ENCODE results near the gene LRP2.

DNA sequence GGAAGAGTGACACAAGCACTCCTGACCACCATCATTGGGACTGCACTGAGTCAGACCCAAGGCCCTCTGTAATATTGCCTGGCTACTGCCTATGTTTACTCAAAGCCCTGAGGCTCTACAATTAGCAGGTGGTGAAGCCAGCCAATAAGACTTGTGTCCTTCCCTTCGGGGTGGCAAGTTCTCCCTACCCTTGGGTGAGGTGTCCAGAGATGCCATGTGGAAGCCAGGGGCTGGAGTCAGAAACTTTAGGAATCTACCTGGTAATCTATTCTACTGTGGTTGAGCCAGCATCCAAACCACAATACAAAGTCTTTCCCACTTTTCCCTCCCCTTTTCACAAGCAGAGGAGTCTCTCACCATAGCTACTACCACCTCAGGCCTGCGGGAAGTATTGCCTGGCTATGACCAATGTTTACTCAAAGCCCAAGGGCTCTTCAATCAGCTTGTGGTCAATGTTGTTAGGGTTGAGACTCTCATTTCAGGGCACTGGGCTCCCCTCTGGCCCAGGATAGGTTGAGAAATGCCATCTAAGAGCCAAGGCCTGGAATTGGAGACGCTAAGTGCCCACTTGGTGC is 275.4 kb downstream of the LRP2 start:
- TF ChIP-seq, protein P1, sequence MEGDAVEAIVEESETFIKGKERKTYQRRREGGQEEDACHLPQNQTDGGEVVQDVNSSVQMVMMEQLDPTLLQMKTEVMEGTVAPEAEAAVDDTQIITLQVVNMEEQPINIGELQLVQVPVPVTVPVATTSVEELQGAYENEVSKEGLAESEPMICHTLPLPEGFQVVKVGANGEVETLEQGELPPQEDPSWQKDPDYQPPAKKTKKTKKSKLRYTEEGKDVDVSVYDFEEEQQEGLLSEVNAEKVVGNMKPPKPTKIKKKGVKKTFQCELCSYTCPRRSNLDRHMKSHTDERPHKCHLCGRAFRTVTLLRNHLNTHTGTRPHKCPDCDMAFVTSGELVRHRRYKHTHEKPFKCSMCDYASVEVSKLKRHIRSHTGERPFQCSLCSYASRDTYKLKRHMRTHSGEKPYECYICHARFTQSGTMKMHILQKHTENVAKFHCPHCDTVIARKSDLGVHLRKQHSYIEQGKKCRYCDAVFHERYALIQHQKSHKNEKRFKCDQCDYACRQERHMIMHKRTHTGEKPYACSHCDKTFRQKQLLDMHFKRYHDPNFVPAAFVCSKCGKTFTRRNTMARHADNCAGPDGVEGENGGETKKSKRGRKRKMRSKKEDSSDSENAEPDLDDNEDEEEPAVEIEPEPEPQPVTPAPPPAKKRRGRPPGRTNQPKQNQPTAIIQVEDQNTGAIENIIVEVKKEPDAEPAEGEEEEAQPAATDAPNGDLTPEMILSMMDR (IDR thresholded peaks at IDR 0.05), result no peak
- TF ChIP-seq POLR2AphosphoS5 (IDR thresholded peaks at IDR 0.05), result no peak
- no peak for TF ChIP-seq EP300 (IDR thresholded peaks at IDR 0.05)
- no peak for TF ChIP-seq POLR2A (IDR thresholded peaks at IDR 0.05)

All from stomach (tissue), 4 donors.